Epidermal melanocyte (primary cell): Measurements from ENCODE around the gene IL16.

Source experiments
- DNase-seq: peaks from one replicate; pipeline ENCODE4 v3.0.0; 2011; ENCODE audit warnings: low spot score; ENCODE audit not compliant: insufficient read length

Gene IL16

GRCh38 chr15:81174125-81174791 is 22.4 kb upstream of the IL16 start:
- DNase-seq: no peak

GRCh38 chr15:81174792-81175327 is 21.8 kb upstream of the IL16 start:
- no peak for DNase-seq

GRCh38 chr15:81175496-81175895 is 21.2 kb upstream of the IL16 start:
- no peak for DNase-seq

- no peak for DNase-seq
These were observed 20.3 kb upstream of the IL16 start for GRCh38 chr15:81176291-81176893.

- DNase-seq: no peak
These were observed 18.3 kb upstream of the IL16 start for GRCh38 chr15:81178365-81178764.

- DNase-seq: no peak
These were observed 15.5 kb upstream of the IL16 start for GRCh38 chr15:81181220-81181619.

- no peak for DNase-seq
These were observed 14.5 kb upstream of the IL16 start for GRCh38 chr15:81182031-81182755.

- no peak for DNase-seq
These were observed 13.8 kb upstream of the IL16 start for GRCh38 chr15:81182756-81183438.

- DNase-seq: no peak
These were observed 13.3 kb upstream of the IL16 start for GRCh38 chr15:81183439-81183775.

GRCh38 chr15:81184188-81184587 is 12.5 kb upstream of the IL16 start:
- DNase-seq: no peak

GRCh38 chr15:81185631-81186295 is 10.9 kb upstream of the IL16 start:
- DNase-seq: no peak

- DNase-seq: no peak
These were observed 8.3 kb upstream of the IL16 start for GRCh38 chr15:81188354-81188753.

GRCh38 chr15:81189583-81190283 is 6.9 kb upstream of the IL16 start:
- peak; percentile 57 for DNase-seq

GRCh38 chr15:81190922-81191507 is 5.7 kb upstream of the IL16 start:
- DNase-seq: no peak

- DNase-seq: no peak
These were observed 5.0 kb upstream of the IL16 start for GRCh38 chr15:81191701-81192100.

- no peak for DNase-seq
These were observed 2.0 kb upstream of the IL16 start for GRCh38 chr15:81194723-81195122.

- no peak for DNase-seq
These were observed 1.3 kb upstream of the IL16 start for GRCh38 chr15:81195339-81195864.

GRCh38 chr15:81197255-81197630 is 564 bp downstream of the IL16 start:
- no peak for DNase-seq

- no peak for DNase-seq
These were observed 1.1 kb downstream of the IL16 start for GRCh38 chr15:81197688-81198281.
